H1 (cell line): Measurements from ENCODE around the gene RTF1. TPM values are rescaled to one million over a fixed set of nuclear protein-coding genes. Genes with fewer than 3 reads are reported as not detected.

ENCODE experiments used
- CTCF ChIA-PET: fragments of 300-600 bp; sonication (Branson Sonifier 250); formaldehyde crosslinking; loops from one replicate; lab custom pipeline; 2021; ENCODE audit not compliant: partially characterized antibody; lab: Charles Lee
- POLR2A ChIA-PET: fragments of 300-600 bp; sonication (Branson Sonifier 250); formaldehyde crosslinking; loops from one replicate; lab custom pipeline; 2021; ENCODE audit warnings: inconsistent platforms; ENCODE audit not compliant: partially characterized antibody; lab: Charles Lee
- DNase-seq, 2 experiments: peaks; one replicate each; pipeline versions ENCODE4 v3.0.0 to v3.0.0-alpha.2; 2010 to 2022; ENCODE audit warnings: low spot score in 2 of 2, low read depth in 1 of 2, mixed read lengths in 1 of 2
- FAIRE-seq: peaks from 2 replicates; lab custom pipeline; 2011; peaks lifted over from hg19 to GRCh38; lab: Jason Lieb, UNC
- H2AFZ ChIP-seq: 2 replicates; pipeline ENCODE4 v1.8.1; 2012; ENCODE audit warnings: low read length, inconsistent platforms
- H2AK5ac ChIP-seq: 2 replicates; pipeline ENCODE4 v1.6.1; 2013; ENCODE audit warnings: low read depth, low read length
- H2BK120ac ChIP-seq: replicated peaks from 2 replicates; pipeline ENCODE3; 2013; ENCODE audit warnings: low read depth, low read length, inconsistent platforms
- H2BK12ac ChIP-seq: 2 replicates; pipeline ENCODE4 v1.6.1; 2013; ENCODE audit warnings: low read depth, low read length
- H2BK15ac ChIP-seq: 2 replicates; pipeline ENCODE4 v1.6.1; 2013; ENCODE audit warnings: low read length
- H2BK20ac ChIP-seq: 2 replicates; pipeline ENCODE4 v1.6.1; 2013; ENCODE audit warnings: low read length
- H2BK5ac ChIP-seq: 2 replicates; pipeline ENCODE4 v1.6.1; 2013; ENCODE audit warnings: low read depth, low read length
- H3K14ac ChIP-seq: 2 replicates; pipeline ENCODE4 v1.6.1; 2013; ENCODE audit warnings: inconsistent platforms; ENCODE audit not compliant: insufficient read length
- H3K18ac ChIP-seq: 2 replicates; pipeline ENCODE4 v1.6.1; 2013; ENCODE audit warnings: low read length; ENCODE audit errors: extremely low read depth
- H3K23ac ChIP-seq: 2 replicates; pipeline ENCODE4 v1.6.1; 2013; ENCODE audit warnings: inconsistent platforms; ENCODE audit not compliant: insufficient read length
- H3K23me2 ChIP-seq: 2 replicates; pipeline ENCODE4 v1.6.1; 2013; ENCODE audit warnings: low read depth, low read length
- H3K27ac ChIP-seq: 2 replicates; pipeline ENCODE4 v1.6.1; 2011; ENCODE audit warnings: low read depth, low read length, inconsistent platforms
- H3K27me3 ChIP-seq, 4 experiments: replicated peaks in 1 of 4; 1 replicate in 1 of 4; 2 replicates in 3 of 4; pipeline versions ENCODE4 v1.6.1 to v1.8.1; 2011 to 2013; ENCODE audit warnings: low read length in 3 of 4, mild to moderate bottlenecking in 3 of 4, inconsistent platforms in 2 of 4, mixed read lengths in 2 of 4, moderate library complexity in 1 of 4; ENCODE audit not compliant: control insufficient read depth in 3 of 4, insufficient read depth in 3 of 4; ENCODE audit errors: extremely low read depth in 1 of 4
- H3K36me3 ChIP-seq, 4 experiments: 2 replicates each; pipeline versions ENCODE4 v1.6.1 to v1.8.1; 2011 to 2013; ENCODE audit warnings: mild to moderate bottlenecking in 4 of 4, low read length in 3 of 4, moderate library complexity in 2 of 4, control low read depth in 1 of 4, inconsistent platforms in 1 of 4; ENCODE audit not compliant: insufficient read depth in 4 of 4, control insufficient read depth in 2 of 4
- H3K4ac ChIP-seq: replicated peaks from 2 replicates; pipeline ENCODE3; 2013; ENCODE audit warnings: low read length, low read depth, mixed read lengths, inconsistent platforms; ENCODE audit not compliant: insufficient read length
- H3K4me1 ChIP-seq, 4 experiments: replicated peaks in 1 of 4; 1 replicate in 1 of 4; 2 replicates in 3 of 4; pipeline versions ENCODE4 v1.6.1 to v1.8.1; 2011 to 2013; ENCODE audit warnings: low read length in 3 of 4, inconsistent platforms in 2 of 4, mixed read lengths in 1 of 4; ENCODE audit not compliant: insufficient read depth in 4 of 4, control insufficient read depth in 3 of 4
- H3K4me2 ChIP-seq, 2 experiments: 2 replicates each; pipeline versions ENCODE4 v1.6.1 to v1.8.1; 2011 to 2013; ENCODE audit warnings: low read depth in 2 of 2, low read length in 2 of 2, control low read depth in 1 of 2, inconsistent platforms in 1 of 2, mild to moderate bottlenecking in 1 of 2; ENCODE audit not compliant: insufficient read depth in 1 of 2
- H3K4me3 ChIP-seq, 4 experiments: fragments of 200-600, 300-600 bp in 1 of 4; sonication (generic), shearing (Covaris generic), sonication (Bioruptor Twin) in 1 of 4; 2 replicates each; pipeline versions ENCODE4 v1.5.1 to v1.8.1; 2011 to 2016; ENCODE audit warnings: low read length in 4 of 4, low read depth in 3 of 4, control low read depth in 2 of 4, inconsistent platforms in 2 of 4, mild to moderate bottlenecking in 2 of 4, mixed read lengths in 1 of 4, moderate library complexity in 1 of 4; ENCODE audit not compliant: insufficient read depth in 2 of 4; ENCODE audit errors: extremely low read depth in 1 of 4
- H3K56ac ChIP-seq: replicated peaks from 2 replicates; pipeline ENCODE3; 2013; ENCODE audit warnings: low read depth, mild to moderate bottlenecking, mixed read lengths, low read length, inconsistent platforms; ENCODE audit not compliant: insufficient read length
- H3K79me1 ChIP-seq: 2 replicates; pipeline ENCODE4 v1.6.1; 2013; ENCODE audit warnings: low read depth, low read length, control low read depth
- H3K79me2 ChIP-seq, 2 experiments: 2 replicates each; pipeline versions ENCODE4 v1.6.1 to v1.8.1; 2012 to 2013; ENCODE audit warnings: low read length in 2 of 2, mild to moderate bottlenecking in 2 of 2, inconsistent platforms in 1 of 2; ENCODE audit not compliant: insufficient read depth in 2 of 2, control insufficient read depth in 1 of 2
- H3K9ac ChIP-seq, 4 experiments: replicated peaks in 1 of 4; 1 replicate in 1 of 4; 2 replicates in 3 of 4; pipeline versions ENCODE4 v1.6.1 to v1.8.1; 2011 to 2013; ENCODE audit warnings: low read depth in 3 of 4, low read length in 3 of 4, control low read depth in 2 of 4, mild to moderate bottlenecking in 2 of 4, moderate library complexity in 2 of 4, inconsistent platforms in 1 of 4; ENCODE audit errors: extremely low read depth in 1 of 4
- H3K9me3 ChIP-seq, 2 experiments: 2 replicates each; pipeline versions ENCODE4 v1.6.1 to v1.8.1; 2012 to 2013; ENCODE audit warnings: mild to moderate bottlenecking in 2 of 2, moderate library complexity in 2 of 2, control low read depth in 1 of 2, inconsistent platforms in 1 of 2, low read depth in 1 of 2, low read length in 1 of 2, mixed read lengths in 1 of 2; ENCODE audit not compliant: insufficient read depth in 2 of 2
- H4K20me1 ChIP-seq, 2 experiments: replicated peaks in 1 of 2; 2 replicates each; pipeline versions ENCODE3 to v1.8.1; 2011 to 2013; ENCODE audit warnings: inconsistent platforms in 2 of 2, low read length in 2 of 2, mild to moderate bottlenecking in 1 of 2; ENCODE audit not compliant: insufficient read depth in 2 of 2, control insufficient read depth in 1 of 2
- H4K5ac ChIP-seq: 2 replicates; pipeline ENCODE4 v1.6.1; 2013; ENCODE audit warnings: low read length, low read depth, mixed read lengths, inconsistent platforms; ENCODE audit not compliant: insufficient read length
- H4K8ac ChIP-seq: 2 replicates; pipeline ENCODE4 v1.8.0; 2013; ENCODE audit warnings: mild to moderate bottlenecking, moderate library complexity, low read length, inconsistent platforms; ENCODE audit not compliant: insufficient read depth; ENCODE audit errors: extremely low read depth
- H4K91ac ChIP-seq: replicated peaks from 2 replicates; pipeline ENCODE3; 2013; ENCODE audit warnings: low read length, mixed read lengths, inconsistent platforms; ENCODE audit not compliant: insufficient read length
- CBX8 ChIP-seq: fragments of 300-800, 300-1000 bp; sonication (generic); IDR thresholded peaks from 2 replicates; pipeline ENCODE4 v1.7.1; 2016; ENCODE audit warnings: low read depth, low read length, borderline replicate concordance
- NRF1 ChIP-seq: IDR thresholded peaks from 2 replicates; pipeline ENCODE4 v1.6.1; 2011; ENCODE audit warnings: mild to moderate bottlenecking, low read depth, low read length, improper control_type of control experiment
- RBBP5 ChIP-seq: IDR thresholded peaks from 2 replicates; pipeline ENCODE4 v1.7.1; 2012; ENCODE audit warnings: low read depth, mild to moderate bottlenecking, inconsistent platforms, low read length, moderate library complexity, borderline replicate concordance
- TCF12 ChIP-seq: IDR thresholded peaks from 2 replicates; pipeline ENCODE4 v1.6.1; 2011; ENCODE audit warnings: low read depth, mild to moderate bottlenecking, low read length
- WGBS, 2 experiments: shearing (Covaris generic) in 1 of 2; methylation state at CpG; one replicate each; pipeline versions ENCODE4 v1.1.6 to v1.1.7; 2013 to 2015; ENCODE audit warnings: low lambda C conversion rate in 2 of 2, mixed read lengths in 2 of 2, inconsistent platforms in 1 of 2, low coverage in 1 of 2, missing lambda C conversion rate in 1 of 2; ENCODE audit not compliant: insufficient replicate concordance in 2 of 2, insufficient coverage in 1 of 2, insufficient read length in 1 of 2; ENCODE audit errors: extremely low coverage in 1 of 2, missing lambda C conversion rate in 1 of 2; 5-methylcytosine and 5-hydroxymethylcytosine counted together
- polyA plus RNA-seq, 7 experiments: library from polyadenylated mRNA; depleted of rRNA in 3 of 7; stranded (reverse) in 5 of 7; unstranded in 2 of 7; fragments of >200 nt in 5 of 7; fragments of 200-250 nt in 2 of 7; gene quantifications; 1 replicate in 5 of 7; 2 replicates in 1 of 7; 4 replicates in 1 of 7; pipeline versions ENCODE4 v1.2.1 to v1.2.3, GENCODE V29; 2011 to 2013; ENCODE audit warnings: missing spikeins in 2 of 7, mixed read lengths in 2 of 7
- total RNA-seq: library from RNA; stranded (reverse); fragmentation: NEBNext Ultra II Directional; extraction: Animal tissue kit (Norgen Biotek cat#: 25700); gene quantifications from 2 replicates; pipeline ENCODE4 v1.2.1, GENCODE V29; 2021
- TF ChIP-seq, protein P1 (sequence below): IDR thresholded peaks from 2 replicates; pipeline ENCODE4 v1.6.1; 2012; ENCODE audit warnings: inconsistent platforms

The RTF1 gene
- total and polyA plus RNA-seq, 2 of the 8 experiments (the other 6 are each of a cell fraction or from before 2014, with no cell fraction given) = 22.6 to 47.7 TPM

DNA sequence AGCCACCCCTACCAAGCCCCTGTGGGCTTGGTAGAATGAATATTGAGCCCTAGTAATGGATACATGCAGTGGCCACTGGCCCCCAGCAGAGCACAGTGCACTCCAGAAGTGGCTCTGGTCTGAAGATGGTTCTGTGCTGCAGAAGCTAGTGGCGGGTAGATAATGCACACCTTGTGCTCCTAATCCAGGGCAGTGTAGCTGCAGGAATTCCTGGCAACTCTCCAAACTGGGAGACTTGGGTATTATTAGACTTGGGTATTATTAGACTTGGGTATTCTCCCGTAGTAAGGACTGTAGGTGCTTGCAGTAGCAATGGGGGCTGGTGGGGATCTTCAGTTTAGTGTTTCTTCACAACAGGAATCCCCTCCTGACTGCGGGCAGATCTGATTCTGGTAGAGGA, 49.5 kb upstream of the RTF1 start:
- no peak for DNase-seq
- CTCF ChIA-PET = interaction anchor here (0.9 kb wide), 1 partner anchor 17 kb away, joined by 3 read pairs; no protein-coding TSS in a partner anchor
- Histone ChIP-seq H3K27me3 (no peaks in the 10 kb centered on the region), H3K23me2 (no peaks in the 10 kb centered on the region), H3K56ac (no peak overlapping the region), H2BK20ac (no peak overlapping the region), H3K4me3 (no peak overlapping the region), H4K8ac (no peak overlapping the region), H3K9ac (no peak overlapping the region), H3K18ac (no peak overlapping the region), H3K4me1 (no peaks in the 10 kb centered on the region), H4K91ac (no peak overlapping the region), H2AFZ (no peak overlapping the region), H4K5ac (no peak overlapping the region), H2BK12ac (no peak overlapping the region), H2BK5ac (no peak overlapping the region), H2AK5ac (no peak overlapping the region), H2BK120ac (no peak overlapping the region), H3K27ac (no peak overlapping the region), H3K4me2 (no peak overlapping the region), H3K23ac (no peak overlapping the region), H3K14ac (no peak overlapping the region), H4K20me1 (peaks cover 0 to 4% of the 10 kb centered on the region in 2 experiments), H3K36me3 (peaks cover 27 to 78% (median 64%) of the 10 kb centered on the region in 4 experiments), H3K79me2 (no peaks in the 10 kb centered on the region), H3K4ac (no peak overlapping the region), H2BK15ac (no peak overlapping the region), H3K79me1 (no peaks in the 10 kb centered on the region), H3K9me3 (no peaks in the 10 kb centered on the region)
- FAIRE-seq = no peak
- 91% methylated on average over 3 of the region's 3 CpGs; no CpG with 5 or more reads in 1 of the 2 experiments for WGBS, 2 experiments
- POLR2A ChIA-PET = interaction anchor here (1.6 kb wide), 1 partner anchor 14 kb away, joined by 5 read pairs; no protein-coding TSS in a partner anchor
- TF ChIP-seq NRF1 (no peak), TCF12 (no peak), RBBP5 (no peak), CBX8 (no peak)
- TF ChIP-seq, protein P1, sequence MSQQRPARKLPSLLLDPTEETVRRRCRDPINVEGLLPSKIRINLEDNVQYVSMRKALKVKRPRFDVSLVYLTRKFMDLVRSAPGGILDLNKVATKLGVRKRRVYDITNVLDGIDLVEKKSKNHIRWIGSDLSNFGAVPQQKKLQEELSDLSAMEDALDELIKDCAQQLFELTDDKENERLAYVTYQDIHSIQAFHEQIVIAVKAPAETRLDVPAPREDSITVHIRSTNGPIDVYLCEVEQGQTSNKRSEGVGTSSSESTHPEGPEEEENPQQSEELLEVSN = no peak
